HepG2 (cell line): ENCODE measurements around the gene ZNF524. TPM values are rescaled to one million over a fixed set of nuclear protein-coding genes. Genes with fewer than 3 reads are reported as not detected.

Experiments
- ESRRA ChIP-seq: sonication (generic); formaldehyde crosslinking; IDR thresholded peaks from 2 replicates; pipeline ENCODE4 v1.5.1; 2020; ENCODE audit warnings: mild to moderate bottlenecking, low read depth, missing genetic modification reagents
- FOXC1 ChIP-seq: sonication (generic); formaldehyde crosslinking; IDR thresholded peaks from 2 replicates; pipeline ENCODE4 v1.8.0; 2022; ENCODE audit warnings: mild to moderate bottlenecking, missing genetic modification reagents, borderline replicate concordance
- FOXM1 ChIP-seq: sonication (generic); formaldehyde crosslinking; IDR thresholded peaks from 2 replicates; pipeline ENCODE4 v1.5.0; 2020; ENCODE audit warnings: missing genetic modification reagents
- HIC2 ChIP-seq: sonication (generic); formaldehyde crosslinking; IDR thresholded peaks from 2 replicates; pipeline ENCODE4 v1.9.0; 2022; ENCODE audit warnings: low read depth, missing genetic modification reagents
- MLX ChIP-seq: IDR thresholded peaks from 2 replicates; pipeline ENCODE4 v1.6.1; 2016
- MXI1 ChIP-seq: IDR thresholded peaks from 3 replicates; pipeline ENCODE4 v1.6.1; 2012; ENCODE audit warnings: low read depth, low read length, inconsistent platforms, borderline replicate concordance
- NFKB2 ChIP-seq: sonication (generic); formaldehyde crosslinking; IDR thresholded peaks from 2 replicates; pipeline ENCODE4 v1.4.0; 2020; ENCODE audit warnings: missing genetic modification reagents, borderline replicate concordance
- PATZ1 ChIP-seq: sonication (generic); formaldehyde crosslinking; IDR thresholded peaks from 2 replicates; pipeline ENCODE4 v1.4.0; 2020; ENCODE audit warnings: missing genetic modification reagents
- PCBP1 ChIP-seq: fragments of 200-400 bp; formaldehyde crosslinking; IDR thresholded peaks from 2 replicates; pipeline ENCODE4 v1.6.1; 2017; ENCODE audit warnings: mild to moderate bottlenecking, low read depth, low read length, borderline replicate concordance
- SP4 ChIP-seq: sonication (generic); formaldehyde crosslinking; IDR thresholded peaks from 2 replicates; pipeline ENCODE4 v1.8.1; 2023; ENCODE audit warnings: mild to moderate bottlenecking, missing genetic modification reagents
- TEAD3 ChIP-seq: optimal IDR thresholded peaks from 2 replicates; pipeline ENCODE3; 2016; ENCODE audit warnings: borderline replicate concordance
- TFE3 ChIP-seq: IDR thresholded peaks from 2 replicates; pipeline ENCODE4 v1.6.1; 2016
- TP53 ChIP-seq: sonication (generic); formaldehyde crosslinking; conservative IDR thresholded peaks from 2 replicates; pipeline ENCODE4 v1.4.0; 2020; ENCODE audit warnings: missing genetic modification reagents
- TRIM22 ChIP-seq: fragments of 450-650 bp; IDR thresholded peaks from 2 replicates; pipeline ENCODE4 v1.6.1; 2017
- ZNF446 ChIP-seq: sonication (generic); formaldehyde crosslinking; IDR thresholded peaks from 2 replicates; pipeline ENCODE4 v1.5.0; 2020; ENCODE audit warnings: mild to moderate bottlenecking, missing genetic modification reagents
- ZNF569 ChIP-seq: sonication (generic); formaldehyde crosslinking; IDR thresholded peaks from 2 replicates; pipeline ENCODE4 v1.5.0; 2020; ENCODE audit warnings: mild to moderate bottlenecking, missing genetic modification reagents, moderate library complexity, borderline replicate concordance
- ZNF792 ChIP-seq: IDR thresholded peaks from 2 replicates; pipeline ENCODE4 v1.6.1; 2016
- ZNF891 ChIP-seq: sonication (generic); formaldehyde crosslinking; IDR thresholded peaks from 2 replicates; pipeline ENCODE4 v1.5.0; 2020; ENCODE audit warnings: mild to moderate bottlenecking, missing genetic modification reagents
- polyA plus RNA-seq, 8 experiments: library from polyadenylated mRNA; depleted of rRNA in 3 of 8; stranded (reverse) in 7 of 8; unstranded in 1 of 8; fragments of >200 nt; fragmentation: Illumina TruSeq in 4 of 8; extraction: Trizol in 4 of 8; gene quantifications; 2 replicates each; pipeline versions ENCODE4 v1.2.1 to v1.2.3, GENCODE V29; 2011 to 2016; ENCODE audit warnings: low read depth in 4 of 8, missing spikeins in 1 of 8, mixed read lengths in 1 of 8; ENCODE audit not compliant: insufficient read depth in 1 of 8
- total RNA-seq, 5 experiments: library from RNA; depleted of rRNA; stranded (reverse); fragments of >200 nt; fragmentation: Illumina TruSeq; extraction: Trizol; gene quantifications; 2 replicates each; pipeline ENCODE4 v1.2.3, GENCODE V29; 2016; ENCODE audit warnings: low read depth in 1 of 5
- TF ChIP-seq, protein P1 (sequence below): sonication (generic); formaldehyde crosslinking; IDR thresholded peaks from 2 replicates; pipeline ENCODE4 v1.4.0; 2020; ENCODE audit warnings: mild to moderate bottlenecking, missing genetic modification reagents

ZNF524 gene
- total and polyA plus RNA-seq, 2 of the 13 experiments (the other 11 are each of a cell fraction or from before 2014, with no cell fraction given) = 3.2 to 4.6 TPM

GRCh38 chr19:55647732-55648584 is 47.9 kb downstream of the ZNF524 start, which contains the start of gene CCDC106 (continued):
- no peak for TF ChIP-seq NFKB2 (CRISPR knock-in tag)
- no peak for TF ChIP-seq ZNF569 (CRISPR knock-in tag)
- 0 out of 2 replicates have a peak, but pooled peaks have one; percentile 59 for TF ChIP-seq ESRRA (CRISPR knock-in tag)
- TF ChIP-seq, protein P1, sequence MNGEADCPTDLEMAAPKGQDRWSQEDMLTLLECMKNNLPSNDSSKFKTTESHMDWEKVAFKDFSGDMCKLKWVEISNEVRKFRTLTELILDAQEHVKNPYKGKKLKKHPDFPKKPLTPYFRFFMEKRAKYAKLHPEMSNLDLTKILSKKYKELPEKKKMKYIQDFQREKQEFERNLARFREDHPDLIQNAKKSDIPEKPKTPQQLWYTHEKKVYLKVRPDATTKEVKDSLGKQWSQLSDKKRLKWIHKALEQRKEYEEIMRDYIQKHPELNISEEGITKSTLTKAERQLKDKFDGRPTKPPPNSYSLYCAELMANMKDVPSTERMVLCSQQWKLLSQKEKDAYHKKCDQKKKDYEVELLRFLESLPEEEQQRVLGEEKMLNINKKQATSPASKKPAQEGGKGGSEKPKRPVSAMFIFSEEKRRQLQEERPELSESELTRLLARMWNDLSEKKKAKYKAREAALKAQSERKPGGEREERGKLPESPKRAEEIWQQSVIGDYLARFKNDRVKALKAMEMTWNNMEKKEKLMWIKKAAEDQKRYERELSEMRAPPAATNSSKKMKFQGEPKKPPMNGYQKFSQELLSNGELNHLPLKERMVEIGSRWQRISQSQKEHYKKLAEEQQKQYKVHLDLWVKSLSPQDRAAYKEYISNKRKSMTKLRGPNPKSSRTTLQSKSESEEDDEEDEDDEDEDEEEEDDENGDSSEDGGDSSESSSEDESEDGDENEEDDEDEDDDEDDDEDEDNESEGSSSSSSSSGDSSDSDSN = peak; percentile 19; the same call in 1 of the 2 replicates
- no peak for TF ChIP-seq TFE3 (CRISPR knock-in tag)
- TF ChIP-seq TRIM22 = no peak
- no peak; the same call in 1 of the 2 replicates for TF ChIP-seq SP4 (CRISPR knock-in tag)
- no peak for TF ChIP-seq FOXC1 (CRISPR knock-in tag)
- no peak for TF ChIP-seq MLX
- 0 out of 3 replicates have a peak, but pooled peaks have one; percentile 28 for TF ChIP-seq MXI1
- TF ChIP-seq TEAD3 (CRISPR knock-in tag) = no peak
- 0 out of 2 replicates have a peak, but pooled peaks have one; percentile 34 for TF ChIP-seq HIC2 (CRISPR knock-in tag)
- peak; percentile 93 for TF ChIP-seq PATZ1 (CRISPR knock-in tag)
- peak; percentile 48; the same call in 1 of the 2 replicates for TF ChIP-seq ZNF891 (CRISPR knock-in tag)
- TF ChIP-seq ZNF792 = peak; percentile 63
- peak; percentile 33; the same call in 1 of the 2 replicates for TF ChIP-seq ZNF446 (CRISPR knock-in tag)
- no peak for TF ChIP-seq FOXM1 (CRISPR knock-in tag)
- TF ChIP-seq TP53 (CRISPR knock-in tag) = no peak
- TF ChIP-seq PCBP1 = no peak
